GM12892 (cell line): ENCODE measurements around the gene CDK3.

Source experiments
- DNase-seq: peaks from one replicate; pipeline ENCODE4 v3.0.0; 2011; ENCODE audit not compliant: insufficient read length
- FAIRE-seq: peaks from 2 replicates; lab custom pipeline; 2011; peaks lifted over from hg19 to GRCh38; lab: Jason Lieb, UNC
- POLR2A ChIP-seq: IDR thresholded peaks from 2 replicates; pipeline ENCODE4 v1.6.1; 2011; ENCODE audit warnings: low read depth, low read length, control low read depth
- POLR2AphosphoS5 ChIP-seq: IDR thresholded peaks from 2 replicates; pipeline ENCODE4 v1.6.1; 2011; ENCODE audit warnings: low read depth, low read length, control low read depth
- TAF1 ChIP-seq: IDR thresholded peaks from 2 replicates; pipeline ENCODE4 v1.6.1; 2011; ENCODE audit warnings: low read depth, mild to moderate bottlenecking, control low read depth, low read length, borderline replicate concordance

CDK3 gene

GRCh38 chr17:76008630-76009425, 8.2 kb downstream of the CDK3 start:
- no peak for FAIRE-seq
- TF ChIP-seq POLR2A (no peak), TAF1 (no peak), POLR2AphosphoS5 (no peak)
- DNase-seq: no peak

GRCh38 chr17:76009447-76009846, 8.8 kb downstream of the CDK3 start:
- TF ChIP-seq TAF1 (no peak), POLR2A (no peak), POLR2AphosphoS5 (no peak)
- no peak for FAIRE-seq
- DNase-seq: no peak

GRCh38 chr17:76009969-76010661, 9.5 kb downstream of the CDK3 start:
- no peak for DNase-seq
- no peak for FAIRE-seq
- no peak for TF ChIP-seq POLR2AphosphoS5
- TF ChIP-seq POLR2A: no peak
- no peak for TF ChIP-seq TAF1

GRCh38 chr17:76011951-76012350, 11.3 kb downstream of the CDK3 start:
- FAIRE-seq: no peak
- DNase-seq: no peak
- TF ChIP-seq POLR2AphosphoS5 (no peak), POLR2A (no peak), TAF1 (no peak)

- TF ChIP-seq POLR2AphosphoS5: no peak
- TF ChIP-seq TAF1: no peak
- TF ChIP-seq POLR2A: no peak
- DNase-seq (no peak), FAIRE-seq (no peak)
Observed at GRCh38 chr17:76013377-76013932, 12.8 kb downstream of the CDK3 start.

DNA sequence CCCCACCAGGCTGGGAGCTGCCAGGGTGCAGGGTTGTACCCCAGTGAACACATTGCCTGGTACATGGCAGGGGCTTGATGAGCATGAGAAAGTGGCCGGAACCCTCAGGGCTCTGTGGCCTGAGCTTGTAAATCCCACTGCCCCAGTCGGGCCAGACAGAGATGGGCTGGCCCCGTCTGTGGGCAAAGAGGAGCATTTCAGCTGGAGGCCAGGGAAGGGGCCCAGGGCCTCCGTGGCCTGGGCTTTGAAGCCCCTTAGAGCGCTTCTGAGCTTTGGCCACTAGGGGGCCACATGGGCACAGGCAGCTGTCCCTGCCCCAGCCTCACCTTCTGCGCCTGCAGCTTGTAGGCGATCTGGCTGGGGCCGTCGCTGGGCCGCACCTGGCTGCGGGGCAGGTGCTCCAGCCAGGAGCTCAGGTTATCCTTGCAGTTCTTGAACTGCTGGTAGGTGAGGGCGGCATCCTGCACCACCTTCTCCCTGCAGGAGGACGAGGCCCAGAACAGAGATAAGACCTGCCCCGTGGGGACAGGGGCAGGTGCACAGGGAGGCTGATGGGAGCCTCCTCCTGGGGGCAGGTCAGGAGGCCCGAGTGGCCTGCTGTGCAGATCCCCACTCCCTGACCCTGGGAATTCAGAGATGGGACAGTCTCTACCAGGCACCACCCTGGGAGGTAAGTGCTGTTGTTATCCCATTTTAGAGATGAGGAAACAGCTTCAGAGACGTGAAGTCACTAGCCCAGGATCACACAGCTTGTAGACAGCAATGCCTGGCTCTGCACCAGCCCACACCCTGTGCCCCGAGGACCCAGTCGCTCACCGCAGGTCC, 13.7 kb downstream of the CDK3 start:
- TF ChIP-seq TAF1 (no peak), POLR2A (no peak), POLR2AphosphoS5 (no peak)
- DNase-seq: peak; percentile 96
- FAIRE-seq: peak; percentile 92

DNA sequence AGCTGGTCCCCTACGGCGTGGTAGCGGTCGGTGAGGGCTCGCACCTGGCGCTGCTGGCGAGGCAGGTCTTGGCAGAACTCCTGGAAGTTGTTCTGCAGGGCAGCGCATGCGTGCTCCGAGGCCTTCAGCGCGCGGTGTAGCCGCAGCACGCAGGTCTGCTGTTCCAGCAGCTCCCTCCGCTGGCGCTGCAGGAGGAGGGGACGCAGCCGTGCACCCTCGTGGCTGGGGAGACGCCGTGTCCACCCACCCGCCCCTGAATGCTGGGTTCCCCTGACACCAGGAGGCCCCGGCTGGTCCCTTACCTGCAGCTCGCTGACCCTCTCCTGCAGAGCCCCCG, 14.2 kb downstream of the CDK3 start:
- no peak for TF ChIP-seq POLR2A
- no peak for TF ChIP-seq POLR2AphosphoS5
- TF ChIP-seq TAF1: no peak
- FAIRE-seq (no peak), DNase-seq (no peak)

GRCh38 chr17:76017481-76018339, 17.1 kb downstream of the CDK3 start:
- TF ChIP-seq POLR2AphosphoS5 (no peak), POLR2A (no peak), TAF1 (no peak)
- no peak for FAIRE-seq
- DNase-seq: no peak

- TF ChIP-seq TAF1 (no peak), POLR2AphosphoS5 (no peak), POLR2A (no peak)
- FAIRE-seq (no peak), DNase-seq (no peak)
Observed at GRCh38 chr17:76018340-76018680, 17.7 kb downstream of the CDK3 start.

GRCh38 chr17:76018801-76019200, 18.1 kb downstream of the CDK3 start:
- FAIRE-seq: no peak
- DNase-seq: no peak
- TF ChIP-seq TAF1 (no peak), POLR2AphosphoS5 (no peak), POLR2A (no peak)
